ENCODE data around the gene ARL13B. TPM values are rescaled to one million over a fixed set of nuclear protein-coding genes. Genes with fewer than 3 reads are reported as not detected.
A peak's percentile ranks its signal among the peaks of the same experiment; 100 is the strongest.
"Not testable (repeated sequence)": the region's sequence is repeated elsewhere in the genome, so short reads cannot be mapped to it uniquely, and the experiment has no call there.

ARL13B gene
- total RNA-seq, 1 donor from 2014 or later, result 12.3 TPM

DNA sequence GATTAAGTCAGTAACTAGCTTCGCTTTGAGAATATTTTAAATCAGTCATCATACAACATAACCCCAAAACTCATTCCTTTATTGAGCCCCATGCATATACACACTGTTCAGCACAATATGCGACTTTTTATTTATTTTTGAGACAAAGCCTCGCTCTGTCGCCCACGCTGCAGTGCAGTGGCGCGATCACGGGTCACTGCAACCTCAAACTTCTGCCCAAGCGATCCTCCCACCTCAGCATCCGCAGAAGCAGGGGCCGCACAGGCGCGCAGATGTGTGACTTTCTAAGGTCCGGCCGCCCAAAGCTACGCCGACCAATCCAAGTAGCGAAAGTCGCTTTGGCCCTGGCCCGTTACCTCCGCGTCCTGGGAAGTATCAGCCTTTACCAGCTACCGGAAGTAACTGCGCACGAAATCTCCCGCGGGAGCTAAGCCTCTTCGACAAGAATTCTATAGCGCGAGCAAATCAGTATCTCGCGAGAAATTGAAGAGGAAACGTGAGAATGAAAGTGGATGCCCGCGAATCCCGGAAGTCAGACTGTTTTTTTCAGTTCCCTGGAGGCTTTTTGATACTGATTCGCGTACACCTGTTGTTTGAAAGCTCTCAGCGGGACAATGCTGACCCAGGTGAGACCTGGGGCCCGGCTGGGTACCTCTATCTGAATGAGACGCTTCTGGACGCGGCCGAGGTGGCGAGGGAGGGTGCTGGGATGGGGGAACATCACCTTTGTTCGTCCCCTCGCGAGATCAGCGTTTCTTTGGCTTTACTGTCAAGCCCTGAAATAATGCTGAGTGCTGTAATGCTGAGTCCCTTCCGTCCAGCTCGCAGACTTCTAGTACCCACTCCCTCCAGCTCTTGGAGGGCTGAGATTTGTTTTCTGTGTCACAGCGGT is 82.8 kb downstream of the ARL13B start, which contains the start of the genes DHFR2 and NSUN3:
DHFR2 (minus strand) TSS at position 404 of the 892 bp plus-strand sequence. CDS start 1,405 bp downstream, outside the sequence.
NSUN3 (plus strand) TSS at position 549 of the 892 bp plus-strand sequence; CDS start at position 615, 66 bp downstream.
- peak; percentile 99 for DNase-seq (ENCODE audit: low spot score)

DNA sequence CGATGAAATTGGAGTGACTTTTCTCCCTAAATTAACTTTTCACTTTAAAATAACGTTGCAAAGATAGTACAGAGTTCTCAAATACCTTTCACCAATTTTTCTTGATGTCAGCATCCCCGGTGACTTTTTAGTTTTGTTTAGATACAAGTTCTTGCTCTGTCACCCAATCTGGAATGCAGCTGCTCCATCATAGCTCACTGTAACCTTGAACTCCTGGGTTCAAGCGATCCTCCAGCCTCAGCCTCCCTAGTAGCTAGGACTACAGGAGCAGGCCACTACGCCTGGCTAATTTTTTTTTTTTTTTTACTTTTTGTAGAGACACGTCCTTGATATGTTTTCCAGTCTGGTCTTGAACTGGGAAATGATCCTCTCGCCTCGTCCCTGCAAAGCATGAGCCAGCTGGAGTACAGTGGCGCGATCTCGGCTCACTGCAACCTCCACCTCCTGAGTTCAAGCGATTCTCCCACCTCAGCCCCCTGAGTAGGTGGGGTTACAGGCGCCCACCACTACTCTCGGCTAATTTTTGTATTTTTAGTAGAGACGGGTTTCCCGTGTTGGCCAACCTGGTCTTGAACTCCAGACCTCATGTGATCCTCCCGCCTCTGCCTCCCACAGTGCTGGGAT is 83.7 kb downstream of the ARL13B start:
- DNase-seq (ENCODE audit: low spot score), result no peak

DNA sequence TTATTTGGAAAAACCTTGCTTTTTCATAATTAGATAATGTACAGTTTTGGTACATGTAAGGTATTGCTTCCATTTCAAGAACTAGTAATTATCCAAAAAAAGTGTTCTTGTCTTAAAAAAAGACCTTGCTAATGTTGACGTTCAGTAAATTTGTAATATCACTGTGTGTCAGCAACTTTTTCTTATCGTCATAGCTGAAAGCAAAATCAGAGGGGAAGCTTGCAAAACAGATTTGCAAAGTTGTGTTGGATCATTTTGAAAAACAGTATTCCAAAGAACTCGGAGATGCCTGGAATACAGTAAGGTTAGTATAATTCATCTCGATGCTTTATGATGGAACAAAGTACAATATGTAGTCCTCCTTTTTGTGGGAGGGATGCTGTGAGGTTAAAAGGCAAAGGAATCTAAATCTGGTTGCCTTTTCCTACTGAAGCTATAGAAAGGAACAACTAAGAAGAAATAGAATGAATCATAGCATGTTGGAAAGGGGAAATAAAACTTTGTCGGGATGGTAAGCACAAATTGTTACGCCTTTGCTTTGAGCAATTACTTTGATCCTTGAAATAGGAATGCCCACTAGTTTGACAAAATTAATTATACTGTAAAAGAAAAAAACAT is 84.4 kb downstream of the ARL13B start:
- DNase-seq (ENCODE audit: low spot score), result no peak

DNA sequence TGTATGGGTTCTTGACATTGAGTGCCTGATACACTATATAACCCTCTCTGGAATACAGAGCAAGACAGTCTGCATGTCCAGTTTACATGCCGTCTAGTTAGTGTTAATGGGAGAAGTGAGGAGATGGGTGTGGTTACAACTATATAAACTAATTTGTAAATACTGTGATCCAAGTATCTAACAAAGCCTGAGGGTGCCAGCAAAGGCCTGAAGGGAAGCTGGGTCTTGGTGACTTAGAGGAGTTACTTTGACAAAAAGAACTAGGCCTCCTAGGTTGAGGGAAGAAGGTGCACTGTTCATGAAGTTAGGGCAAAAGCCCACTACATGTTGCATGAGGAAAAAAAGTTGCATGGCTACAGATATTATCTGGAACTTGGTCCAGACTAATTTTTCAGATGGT is 85.2 kb downstream of the ARL13B start:
- no peak for DNase-seq (ENCODE audit: low spot score)

DNA sequence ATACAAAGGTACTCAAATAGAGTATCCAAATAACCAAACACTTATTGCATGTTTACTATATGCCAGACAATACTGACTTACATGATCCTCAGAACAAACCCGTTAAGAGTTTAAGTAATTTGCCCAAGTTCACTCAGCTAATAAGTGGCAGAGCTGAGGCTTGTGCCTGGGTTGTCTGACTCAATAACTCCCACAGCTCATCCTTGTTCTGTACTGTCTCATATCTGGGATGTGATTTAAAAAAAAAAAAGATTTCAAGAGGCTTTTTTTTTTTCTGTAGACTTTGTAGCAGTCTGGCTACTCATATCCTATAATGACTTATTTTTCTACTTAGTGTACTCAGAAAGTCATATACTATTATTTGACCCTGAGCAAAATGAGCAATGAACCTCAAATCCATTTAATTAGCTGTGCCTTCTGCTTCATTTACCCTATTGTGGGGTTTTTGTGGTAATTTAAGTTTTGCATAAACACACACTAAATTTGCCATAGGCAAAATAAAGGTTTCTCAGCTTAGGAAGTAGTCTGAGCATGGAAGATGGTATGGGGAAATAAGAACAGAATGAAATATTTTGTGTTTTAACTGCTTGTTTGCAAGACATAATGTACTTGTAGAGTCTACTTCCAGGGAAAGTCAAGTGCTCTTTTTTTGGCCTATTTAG is 86.0 kb downstream of the ARL13B start:
- DNase-seq (ENCODE audit: low spot score), result no peak

DNA sequence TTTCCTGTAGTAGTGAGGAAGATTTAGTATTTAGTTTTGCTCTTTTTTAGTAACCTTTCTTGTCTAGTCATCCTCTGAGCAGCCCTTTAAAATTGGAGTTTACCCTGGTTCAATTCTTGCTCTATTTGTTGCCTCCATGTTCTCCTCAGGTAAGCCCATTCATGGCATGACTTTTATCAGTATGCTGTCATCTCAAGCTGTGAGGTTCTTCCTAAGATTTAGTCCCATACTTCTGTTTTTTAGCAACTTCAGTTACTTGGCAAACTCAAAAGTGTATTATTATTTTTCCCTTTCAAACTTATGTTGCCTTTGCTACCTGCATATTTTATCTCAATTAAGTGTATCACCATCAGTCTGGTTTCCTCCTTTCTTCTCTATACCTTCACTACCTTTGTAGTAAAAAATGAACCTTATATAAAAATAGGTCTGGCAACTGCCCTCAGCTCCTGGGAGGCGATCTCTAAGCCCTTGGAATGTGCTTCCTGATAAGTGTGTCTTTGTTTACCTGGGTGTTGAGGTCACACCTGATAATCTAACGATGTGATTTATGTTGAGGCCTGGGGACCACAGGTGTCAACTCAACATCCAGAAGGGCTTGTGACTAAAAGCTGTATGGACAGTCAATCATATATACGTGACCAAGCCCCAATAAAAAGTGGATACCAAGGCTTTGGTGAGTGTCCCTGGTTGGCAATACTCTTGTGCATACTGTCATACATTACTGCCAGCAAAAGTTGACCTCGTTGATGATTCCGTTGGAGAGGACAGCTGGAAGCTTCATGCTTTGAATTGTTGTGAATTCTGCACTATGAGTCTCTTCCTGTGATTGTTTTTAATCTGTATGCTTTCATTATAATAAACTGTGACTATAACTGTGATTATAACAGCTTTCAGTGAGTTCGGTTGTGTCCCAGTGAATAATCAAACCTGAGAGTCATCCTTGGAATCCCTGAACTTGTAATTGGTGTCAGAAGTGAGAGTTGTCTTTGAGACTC is 86.8 kb downstream of the ARL13B start:
- no peak for DNase-seq (ENCODE audit: low spot score)

DNA sequence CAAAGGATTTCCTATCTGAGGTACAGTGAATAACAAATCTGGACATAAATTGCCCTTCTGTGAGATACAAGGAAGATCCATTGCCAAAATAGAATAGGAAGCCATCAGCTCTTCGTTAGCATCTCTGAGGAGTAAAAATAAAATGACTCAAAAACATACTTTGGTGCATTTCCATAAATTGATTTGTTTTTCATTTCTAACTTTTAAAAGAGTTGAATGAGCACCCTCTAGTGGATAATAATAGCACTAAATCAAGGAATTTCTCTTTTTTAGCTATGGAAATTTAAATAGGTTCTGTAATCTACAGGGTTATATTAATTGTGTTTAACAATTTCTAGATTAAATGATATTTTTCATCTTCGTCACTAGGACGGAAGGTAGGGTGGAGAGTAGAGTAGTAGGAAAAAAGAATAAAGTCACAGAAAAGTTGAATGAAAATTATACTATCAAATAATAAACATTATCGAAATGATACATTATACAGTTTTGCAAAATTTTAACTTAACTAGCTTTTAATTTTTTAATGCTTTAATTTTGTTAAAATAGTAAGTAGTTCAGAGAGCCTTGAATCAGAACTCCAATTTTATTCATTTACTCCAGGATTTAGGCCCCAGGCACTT is 89.3 kb downstream of the ARL13B start:
- peak; percentile 20 for DNase-seq (ENCODE audit: low spot score)

DNA sequence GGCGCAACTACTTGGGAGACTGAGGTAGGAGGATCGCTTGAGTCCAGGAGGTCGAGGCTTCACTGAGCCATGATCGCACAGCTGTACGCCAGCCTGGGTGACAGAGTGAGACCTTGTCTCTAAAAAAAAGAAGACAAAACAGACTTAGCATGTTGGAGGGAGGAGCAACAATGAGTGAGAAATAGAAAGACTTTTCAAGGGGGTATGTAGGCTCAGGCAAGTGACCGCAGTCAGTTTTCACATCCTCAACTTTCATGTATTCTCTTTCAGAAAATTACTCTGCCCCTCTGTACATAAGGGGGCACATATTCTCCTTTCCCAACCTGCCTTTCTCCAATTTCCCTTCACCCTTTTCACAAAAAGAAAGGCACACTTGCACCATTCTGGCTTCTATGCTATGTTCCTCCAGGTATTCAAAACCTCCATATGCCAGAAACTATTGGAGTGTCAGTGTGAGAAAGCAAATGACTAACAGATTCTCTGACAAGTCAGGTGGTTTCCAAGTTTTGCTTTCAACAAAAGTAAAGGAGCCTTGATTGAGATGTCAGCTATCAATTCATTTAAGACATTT is 90.5 kb downstream of the ARL13B start:
- no peak for DNase-seq (ENCODE audit: low spot score)

DNA sequence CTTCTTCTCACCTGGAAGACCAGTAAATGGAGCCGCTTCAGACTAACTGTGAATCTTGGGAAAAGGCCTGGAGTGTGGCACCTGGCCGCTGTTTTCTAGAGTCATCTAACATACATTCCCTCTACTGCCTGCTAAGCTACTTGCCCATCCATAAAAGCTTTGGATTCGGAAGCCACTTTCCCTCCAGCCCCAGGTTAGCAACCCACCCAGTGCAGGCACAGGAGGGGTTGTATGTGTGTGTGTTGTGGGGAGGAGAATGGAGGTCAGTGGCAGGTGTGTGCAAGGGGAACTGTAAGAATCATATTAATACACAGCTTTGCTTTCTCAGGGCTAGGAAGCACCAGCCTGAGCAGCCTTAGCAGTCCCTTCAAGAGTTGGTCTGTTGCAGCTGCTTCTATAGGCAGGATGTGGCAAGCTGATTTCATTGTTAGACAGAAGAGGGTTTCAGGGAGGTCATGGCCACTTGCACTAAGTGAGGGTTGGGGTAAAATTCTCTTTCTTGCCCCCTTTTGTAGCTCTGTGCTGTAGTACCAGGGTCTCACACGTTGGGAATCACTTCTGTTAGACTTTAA is 91.8 kb downstream of the ARL13B start:
- DNase-seq (ENCODE audit: low spot score), result no peak

DNA sequence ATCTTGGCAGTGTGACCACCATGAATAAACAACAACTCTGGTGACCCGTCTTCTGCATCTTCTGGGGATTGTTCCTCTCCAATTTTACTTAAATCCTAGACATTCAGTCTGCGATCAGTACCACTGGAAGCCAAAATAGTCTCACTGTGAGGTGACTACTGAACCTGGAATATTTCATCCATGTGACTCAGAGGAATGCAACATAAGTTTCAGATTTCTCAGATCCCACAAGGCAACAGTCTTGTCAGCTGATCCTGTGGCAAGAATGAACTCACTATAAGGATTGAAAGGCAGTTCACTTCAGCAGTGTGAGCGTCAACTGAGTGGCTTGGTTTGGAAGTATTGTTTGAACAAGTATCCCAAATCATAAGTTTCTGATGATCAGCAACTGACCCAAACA is 96.1 kb downstream of the ARL13B start:
- DNase-seq (ENCODE audit: low spot score), result no peak

DNA sequence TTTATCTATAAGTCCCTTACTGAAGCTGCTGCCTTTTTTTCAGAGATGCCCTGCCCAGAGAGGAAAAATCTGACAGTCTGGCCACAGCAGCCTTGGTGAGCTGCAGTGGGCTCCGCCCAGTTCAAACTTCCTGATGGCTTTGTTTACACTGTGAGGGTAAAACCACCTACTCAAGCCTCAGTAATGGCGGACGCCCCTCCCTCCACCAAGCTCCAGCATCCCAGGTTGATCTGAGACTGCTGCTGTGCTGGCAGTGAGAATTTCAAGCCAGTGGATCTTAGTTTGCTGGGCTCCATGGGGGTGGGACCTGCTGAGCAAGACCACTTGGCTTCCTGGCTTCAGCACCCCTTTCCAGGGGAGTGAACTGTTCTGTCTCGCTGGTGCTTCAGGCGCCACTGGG is 100.6 kb downstream of the ARL13B start:
- DNase-seq (ENCODE audit: low spot score), result not testable (repeated sequence)

DNA sequence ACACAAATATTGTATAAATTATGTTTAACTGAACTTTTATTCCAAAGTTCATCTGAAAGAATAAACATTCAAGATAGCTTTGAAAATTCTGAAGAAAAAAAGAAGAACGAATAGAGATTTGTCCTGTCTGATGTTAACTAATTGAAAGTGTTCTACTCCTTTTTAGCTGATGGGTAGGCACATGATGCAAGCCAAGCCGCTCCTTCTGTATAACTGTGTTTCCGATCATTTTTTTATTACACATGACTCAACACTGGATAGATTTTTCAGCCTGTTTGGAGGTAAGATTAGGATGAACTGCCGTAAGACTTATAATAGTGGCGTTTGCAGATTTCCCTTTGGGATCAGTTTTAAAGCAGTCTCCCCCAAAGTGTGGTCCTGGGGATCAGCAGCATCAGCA is 101.9 kb downstream of the ARL13B start:
- no peak for DNase-seq (ENCODE audit: low spot score)

DNA sequence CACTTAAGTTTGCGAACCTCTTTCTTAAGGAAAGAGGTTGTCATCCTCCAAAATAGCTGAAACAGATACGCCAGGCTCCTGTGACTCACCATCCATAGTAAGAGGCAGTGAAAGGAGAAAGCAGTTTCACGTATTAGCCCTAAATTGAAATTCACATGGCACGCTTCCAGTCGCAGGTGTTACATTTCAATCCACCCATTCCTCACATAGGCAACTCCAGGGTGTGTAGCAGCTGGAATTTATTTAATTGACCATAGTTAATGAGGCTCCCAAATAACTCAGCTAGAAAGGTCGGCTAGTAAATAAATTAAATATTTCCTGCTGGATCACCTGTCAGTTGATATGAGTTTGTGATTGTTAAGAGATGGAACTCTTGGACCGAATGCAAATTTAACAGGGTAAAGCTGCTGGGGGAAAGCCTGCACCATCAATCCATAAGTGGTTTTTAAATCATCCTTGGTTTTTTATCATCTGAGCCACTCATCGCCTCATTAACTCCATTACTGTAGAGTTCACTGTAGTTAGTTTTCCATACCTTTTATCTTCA is 102.5 kb downstream of the ARL13B start:
- DNase-seq (ENCODE audit: low spot score), result no peak

DNA sequence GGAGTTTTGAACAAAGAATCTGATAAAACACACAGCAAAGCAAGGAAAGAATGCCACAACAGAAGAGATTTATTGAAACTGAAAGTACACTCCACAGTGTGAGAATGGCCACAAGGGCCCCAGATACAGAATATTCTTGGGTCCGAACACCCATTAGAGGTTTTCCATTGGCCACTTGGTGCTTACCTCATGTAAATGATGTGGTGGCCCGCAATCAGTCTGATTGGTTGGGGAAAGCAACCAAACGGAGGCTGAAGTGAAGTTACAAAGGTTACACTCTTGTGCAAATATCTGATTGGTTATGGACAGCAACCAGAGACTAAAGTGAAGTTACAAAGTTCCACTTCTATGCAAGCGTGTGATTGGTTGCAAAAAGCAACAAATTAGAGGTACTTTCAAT is 103.3 kb downstream of the ARL13B start:
- no peak for DNase-seq (ENCODE audit: low spot score)

DNA sequence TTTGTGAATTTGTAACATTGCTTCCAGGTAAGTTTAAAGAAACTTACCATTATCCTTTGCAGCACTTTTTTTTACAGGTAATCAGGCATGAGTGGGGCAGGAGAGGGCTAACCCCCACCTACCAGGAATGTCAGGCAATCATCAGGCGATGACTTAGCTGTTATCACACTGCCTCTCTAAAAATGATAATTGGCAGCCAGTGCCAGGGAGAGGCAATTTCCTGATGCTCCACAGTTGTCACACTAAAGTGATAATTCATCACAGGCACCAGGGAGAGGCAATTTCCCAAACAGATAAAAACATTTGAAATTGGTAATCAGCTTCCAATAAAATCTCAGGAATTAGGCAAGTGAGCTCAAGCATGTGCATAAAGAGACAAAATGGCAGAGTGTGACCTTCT is 109.2 kb downstream of the ARL13B start:
- no peak for DNase-seq (ENCODE audit: low spot score)

DNA sequence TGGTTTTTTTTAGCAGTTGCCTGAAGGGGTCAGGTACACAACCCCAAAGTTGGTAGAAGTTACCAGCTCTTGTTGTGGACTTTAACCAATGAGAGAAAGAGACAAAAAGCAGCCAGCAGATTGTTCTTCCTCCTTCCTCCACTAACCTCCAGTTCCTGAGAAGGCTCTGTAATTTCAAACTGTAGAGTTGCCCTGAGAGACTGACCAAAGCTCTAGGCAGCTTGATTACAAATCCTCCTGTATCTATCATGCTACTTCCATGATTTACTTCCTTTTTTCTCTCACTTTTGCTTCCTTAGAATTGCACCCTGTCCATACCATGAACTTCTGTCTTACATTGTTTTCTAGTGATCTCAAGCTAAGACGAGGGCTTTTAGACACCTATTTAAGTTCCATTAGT is 112.1 kb downstream of the ARL13B start:
- DNase-seq (ENCODE audit: low spot score), result no peak

DNA sequence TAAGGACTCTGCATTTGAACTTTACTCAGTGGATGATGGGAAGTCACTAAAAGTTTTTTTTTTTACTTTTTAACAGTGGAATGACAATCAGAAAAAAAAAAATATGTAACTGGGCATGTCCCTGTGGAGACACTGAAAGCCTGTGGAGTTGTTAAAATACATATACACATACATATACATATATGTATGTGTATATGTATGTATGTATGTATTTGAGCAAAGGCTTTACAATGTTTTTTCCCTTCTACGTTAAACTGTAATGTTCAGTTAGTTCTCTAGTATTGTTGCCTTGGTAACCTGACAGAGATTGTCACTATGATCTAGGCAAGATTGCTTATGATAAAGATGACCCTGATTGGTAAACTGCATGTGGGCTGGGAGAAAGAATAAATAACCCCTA is 113.2 kb downstream of the ARL13B start:
- no peak for DNase-seq (ENCODE audit: low spot score)

DNA sequence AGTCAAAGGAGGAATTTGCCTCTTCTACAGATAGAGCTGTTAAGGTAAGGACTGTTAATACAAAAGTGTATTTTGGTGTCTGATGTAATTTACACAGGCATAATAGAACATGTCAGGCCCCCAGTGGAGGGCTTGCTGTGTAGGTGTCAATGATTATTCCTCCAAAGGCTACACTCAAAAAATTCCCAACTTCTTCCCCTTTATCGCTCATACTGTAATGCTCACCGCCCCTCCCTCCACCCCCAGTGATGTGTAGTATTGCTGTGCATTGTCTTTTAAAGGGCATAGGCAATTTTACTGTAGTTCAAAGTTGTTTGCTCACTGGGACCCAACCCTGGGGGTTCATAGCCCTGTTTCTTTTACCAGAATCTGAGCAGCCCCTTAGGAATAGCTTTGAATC is 115.2 kb downstream of the ARL13B start:
- DNase-seq (ENCODE audit: low spot score), result no peak

DNA sequence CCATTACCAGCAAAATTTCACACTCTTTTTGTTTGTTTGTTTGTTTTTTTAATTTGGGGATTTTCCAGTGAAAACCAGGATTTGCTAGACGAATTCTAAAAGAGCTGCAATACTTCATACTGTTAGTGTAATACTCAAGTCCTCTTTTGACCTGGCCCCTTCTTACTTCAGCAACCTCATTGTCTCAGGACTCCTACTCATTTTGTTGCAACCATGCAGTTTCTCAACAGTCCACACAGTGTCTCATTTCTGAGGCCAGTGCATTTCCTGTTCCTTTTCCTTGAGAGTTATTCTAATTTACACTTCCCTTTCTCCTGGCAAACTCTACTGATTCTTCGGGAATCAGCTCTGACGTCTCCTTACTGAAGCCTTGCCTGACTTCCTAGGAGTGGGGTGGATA is 118.5 kb downstream of the ARL13B start:
- no peak for DNase-seq (ENCODE audit: low spot score)

All from umbilical cord (tissue), 2 donors.